GM12878 (cell line): ENCODE measurements around the gene CYB5R2. TPM values are rescaled to one million over a fixed set of nuclear protein-coding genes. Genes with fewer than 3 reads are reported as not detected.

Source experiments
- ATAC-seq: fragments of 200-7000 bp; cut with Tn5 transposase; 3 replicates; pipeline ENCODE4 v1.9.1; 2020; ENCODE audit warnings: mild to moderate bottlenecking, moderate library complexity
- BruUV-seq: library from RNA; stranded (reverse); fragments of 400-500 nt; replicated peaks from 2 replicates; lab custom pipeline; 2021; lab: Mats Ljungman, UMichigan
- CTCF ChIA-PET: fragments of 300-600 bp; sonication (Branson Sonifier 250); formaldehyde crosslinking; extraction: SDS; loops from one replicate; lab custom pipeline; 2021; ENCODE audit warnings: inconsistent platforms; lab: Yijun Ruan, JAX
- POLR2A ChIA-PET: fragments of 350-600 bp; formaldehyde crosslinking; extraction: SDS; loops from one replicate; lab custom pipeline; 2021; ENCODE audit warnings: inconsistent platforms; lab: Charles Lee
- RAD21 ChIA-PET: fragments of 300-600 bp; sonication (Branson Sonifier 250); formaldehyde crosslinking; loops from one replicate; lab custom pipeline; 2023; ENCODE audit warnings: antibody characterized with exemption; ENCODE audit not compliant: unreplicated experiment; lab: Charles Lee
- SMC1A ChIA-PET: fragments of 300-600 bp; sonication (Branson Sonifier 250); formaldehyde crosslinking; loops from one replicate; lab custom pipeline; 2023; ENCODE audit not compliant: unreplicated experiment, uncharacterized antibody; lab: Charles Lee
- DNase-seq: peaks from one replicate; pipeline ENCODE4 v3.0.0-alpha.2; 2011; ENCODE audit warnings: low read depth, low spot score
- FAIRE-seq: peaks from 3 replicates; lab custom pipeline; 2011; peaks lifted over from hg19 to GRCh38; lab: Jason Lieb, UNC
- H2AFZ ChIP-seq: 2 replicates; pipeline ENCODE4 v1.6.0; 2011; ENCODE audit warnings: low read depth, low read length, control low read depth; ENCODE audit not compliant: control insufficient read depth
- H3K27ac ChIP-seq: 2 replicates; pipeline ENCODE4 v1.5.1; 2011; ENCODE audit warnings: control low read depth; ENCODE audit not compliant: control insufficient read depth, insufficient read depth
- H3K27me3 ChIP-seq, 2 experiments: replicated peaks in 1 of 2; 2 replicates each; pipeline versions ENCODE4 v1.6.0 to v1.6.1; 2011; ENCODE audit warnings: low read length in 1 of 2; ENCODE audit not compliant: control insufficient read depth in 2 of 2, insufficient read depth in 2 of 2
- H3K36me3 ChIP-seq, 2 experiments: 2 replicates each; pipeline ENCODE4 v1.5.1; 2011; ENCODE audit warnings: low read length in 1 of 2; ENCODE audit not compliant: control insufficient read depth in 2 of 2, insufficient read depth in 2 of 2
- H3K4me1 ChIP-seq: 2 replicates; pipeline ENCODE4 v1.6.1; 2011; ENCODE audit warnings: mild to moderate bottlenecking, low read length, moderate library complexity, mixed read lengths; ENCODE audit not compliant: control insufficient read depth, insufficient read depth
- H3K4me2 ChIP-seq: 2 replicates; pipeline ENCODE4 v1.6.0; 2011; ENCODE audit warnings: control low read depth; ENCODE audit not compliant: control insufficient read depth, insufficient read depth
- H3K4me3 ChIP-seq: fragments of 200-600 bp; sonication (generic); 2 replicates; pipeline ENCODE4 v1.5.1; 2016
- H3K79me2 ChIP-seq: 2 replicates; pipeline ENCODE4 v1.6.0; 2011; ENCODE audit warnings: low read length; ENCODE audit not compliant: control insufficient read depth, insufficient read depth
- H3K9ac ChIP-seq: 2 replicates; pipeline ENCODE4 v1.8.0; 2011; ENCODE audit warnings: low read length, control low read depth, mixed read lengths; ENCODE audit not compliant: control insufficient read depth, insufficient read depth
- H3K9me3 ChIP-seq: replicated peaks from 3 replicates; pipeline ENCODE4 v1.5.1; 2011; ENCODE audit warnings: mild to moderate bottlenecking, low read length; ENCODE audit not compliant: control insufficient read depth, insufficient read depth
- H4K20me1 ChIP-seq: 2 replicates; pipeline ENCODE4 v1.6.0; 2011; ENCODE audit not compliant: control insufficient read depth, insufficient read depth
- BHLHE40 ChIP-seq, 2 experiments: fragments of 450-650 bp in 1 of 2; IDR thresholded peaks; 2 replicates each; pipeline ENCODE4 v1.6.1; 2011 to 2017; ENCODE audit warnings: low read depth in 2 of 2, borderline replicate concordance in 1 of 2, improper control_type of control experiment in 1 of 2, low read length in 1 of 2, mild to moderate bottlenecking in 1 of 2
- E2F8 ChIP-seq: fragments of 450-650 bp; IDR thresholded peaks from 2 replicates; pipeline ENCODE4 v1.6.1; 2018; ENCODE audit warnings: mild to moderate bottlenecking, low read depth, moderate library complexity; ENCODE audit not compliant: partially characterized antibody
- NR2C2 ChIP-seq: IDR thresholded peaks from 2 replicates; pipeline ENCODE4 v1.6.1; 2011; ENCODE audit warnings: borderline replicate concordance, low read depth; ENCODE audit not compliant: control insufficient read depth, insufficient read length
- SIN3A ChIP-seq: IDR thresholded peaks from 2 replicates; pipeline ENCODE4 v1.6.1; 2012; ENCODE audit warnings: low read depth, low read length, improper control_type of control experiment
- SMC3 ChIP-seq: IDR thresholded peaks from 2 replicates; pipeline ENCODE4 v1.6.1; 2011; ENCODE audit warnings: low read length, improper control_type of control experiment, borderline replicate concordance
- WGBS: methylation state at CpG from one replicate; pipeline ENCODE4 v1.1.6; 2016; ENCODE audit warnings: low lambda C conversion rate; ENCODE audit not compliant: insufficient replicate concordance, insufficient coverage; ENCODE audit errors: missing lambda C conversion rate; 5-methylcytosine and 5-hydroxymethylcytosine counted together
- in situ Hi-C: fragments of 300-500 bp; cut with MboI; formaldehyde crosslinking; loops from 9 replicates; pipeline ENCODE4 v1.14.3; 2018; ENCODE audit warnings: mixed read lengths
- intact Hi-C: fragments of 100-400 bp; cut with micrococcal nuclease; formaldehyde crosslinking; loops from one replicate; pipeline ENCODE4 v1.14.2; 2022; ENCODE audit not compliant: unreplicated experiment
- polyA plus RNA-seq, 11 experiments: library from polyadenylated mRNA; depleted of rRNA in 4 of 11; unstranded in 6 of 11; stranded (reverse) in 5 of 11; fragments of >200 nt; fragmentation: Nextera tagmentation in 4 of 11; fragmentation: Illumina TruSeq in 1 of 11; extraction: Ambion mirVana in 4 of 11; extraction: Trizol in 1 of 11; gene quantifications; 1 replicate in 1 of 11; 2 replicates in 10 of 11; pipeline versions ENCODE4 v1.2.1 to v1.2.3, GENCODE V29; 2011 to 2016; ENCODE audit warnings: inconsistent platforms in 2 of 11, missing spikeins in 2 of 11, low read depth in 1 of 11
- total RNA-seq, 4 experiments: library from RNA; depleted of rRNA in 3 of 4; stranded (reverse); fragments of >200 nt in 3 of 4; fragmentation: Illumina TruSeq in 1 of 4; extraction: Trizol in 1 of 4; gene quantifications; 2 replicates each; pipeline versions ENCODE4 v1.2.1 to v1.2.3, GENCODE V29; 2013 to 2021

Gene CYB5R2
- total and polyA plus RNA-seq, 10 of the 15 experiments (the other 5 are each of a cell fraction or from before 2014, with no cell fraction given): 21.0 to 111 (median 70.4) TPM

GRCh38 chr11:7691759-7692350 is 18.6 kb upstream of the CYB5R2 start:
- no peak for DNase-seq
- POLR2A ChIA-PET: no interaction called here
- H3K9ac ChIP-seq: no peak overlapping the region
- no peaks in the 10 kb centered on the region for H3K4me1 ChIP-seq
- no peak for TF ChIP-seq E2F8
- no peak for TF ChIP-seq NR2C2
- TF ChIP-seq SMC3: no peak
- no peak for TF ChIP-seq SIN3A
- TF ChIP-seq BHLHE40 (IDR thresholded peaks at IDR 0.05; ENCODE audit: borderline replicate concordance in 1 of 2, low read depth in 2 of 2, low read length in 1 of 2): no peak
- SMC1A ChIA-PET: interaction anchor here (0.7 to 3.0 kb wide), 9 partner anchors 10 to 594 kb away, joined by 3 to 12 read pairs (median 6); no protein-coding TSS in a partner anchor
- WGBS: 27% methylated on average over 6 of the region's 6 CpGs
- no peak for FAIRE-seq
- no peaks in the 10 kb centered on the region for H3K36me3 ChIP-seq
- peaks cover 0 to 5% of the 10 kb centered on the region in 2 experiments; a peak in 2 of 4 replicates for H3K27me3 ChIP-seq
- no peak overlapping the region for H2AFZ ChIP-seq
- no peaks in the 10 kb centered on the region for H3K79me2 ChIP-seq
- in situ Hi-C loops (loop anchor here (5.0 to 10.0 kb wide), 2 partner anchors 340 to 877 kb away; no protein-coding TSS in a partner anchor), intact Hi-C loops (loop anchor here (5.0 kb wide), 1 partner anchor 250 kb away; no protein-coding TSS in a partner anchor)
- no peak overlapping the region for H3K4me3 ChIP-seq
- H3K4me2 ChIP-seq: no peak overlapping the region
- CTCF ChIA-PET: interaction anchor here (0.7 to 5.4 kb wide), 18 partner anchors 14 to 1344 kb away, joined by 3 to 30 read pairs (median 4); partner anchors contain the start of genes EIF3F and PPFIBP2
- RAD21 ChIA-PET: interaction anchor here (1.0 to 1.6 kb wide), 4 partner anchors 10 to 594 kb away, joined by 3 to 6 read pairs (median 4); no protein-coding TSS in a partner anchor
- no peak overlapping the region for H3K27ac ChIP-seq
- H4K20me1 ChIP-seq: no peaks in the 10 kb centered on the region
- no peaks in the 10 kb centered on the region for H3K9me3 ChIP-seq
- no TSS peak for BruUV-seq
- ATAC-seq: no peak
